Measurements from ENCODE around the gene PFN1. TPM values are rescaled to one million over a fixed set of nuclear protein-coding genes. Genes with fewer than 3 reads are reported as not detected.

Gene PFN1
- total and polyA plus RNA-seq, 9 of the 15 experiments (the other 6 are each of a cell fraction or from before 2014, with no cell fraction given) = 60.5 to 1,479 (median 456) TPM

GRCh38 chr17:4939796-4940554 lies 8.4 kb downstream of the PFN1 start, which contains the start of the genes RNF167 and SLC25A11 (continued):
- peak; percentile 98 for TF ChIP-seq ZHX1 (conservative IDR thresholded peaks at IDR 0.05; ENCODE audit: low read length)
- TF ChIP-seq ZNF589 (CRISPR knock-in tag; IDR thresholded peaks at IDR 0.05; ENCODE audit: low read depth) = peak; percentile 80; the same call in 1 of the 2 replicates
- TF ChIP-seq ZBTB34 (CRISPR knock-in tag; IDR thresholded peaks at IDR 0.05) = no peak
- no peak for TF ChIP-seq ZC3H11A (IDR thresholded peaks at IDR 0.05; ENCODE audit: low read depth, low read length)

GRCh38 chr17:4939546-4939795 lies 8.9 kb downstream of the PFN1 start:
- POLR2A ChIA-PET = interaction anchor here (0.6 to 1.6 kb wide), 9 partner anchors 11 to 162 kb away, joined by 3 to 20 read pairs (median 3); partner anchors contain the start of genes ENO3 and PFN1
- TF ChIP-seq CEBPB (tag; IDR thresholded peaks at IDR 0.05) = peak; percentile 43; the same call in 1 of the 2 replicates
- TF ChIP-seq BHLHE40 (IDR thresholded peaks at IDR 0.05; ENCODE audit: low read length) = no peak
- TF ChIP-seq TAF7 (tag; IDR thresholded peaks at IDR 0.05) = peak; percentile 31; the same call in 1 of the 2 replicates
- 0 out of 2 replicates have a peak, but pooled peaks have one; percentile 45 for TF ChIP-seq FOXP1 (CRISPR knock-in tag; IDR thresholded peaks at IDR 0.05)
- peak; percentile 73 for TF ChIP-seq SAP30 (IDR thresholded peaks at IDR 0.05; ENCODE audit: borderline replicate concordance, insufficient read depth, low read depth, low read length, poor library complexity, severe bottlenecking)

More at GRCh38 chr17:4939546-4939795, 8.9 kb downstream of the PFN1 start:
- DNase-seq (ENCODE audit: extremely low read depth in 1 of 4, low spot score in 3 of 4) (no peak), FAIRE-seq (no peak), ATAC-seq (peak; percentile 3; the same call in 2 of the 3 replicates)
- intact Hi-C loops (cut with micrococcal nuclease) (no loop called here), in situ Hi-C loops (cut with MboI) (no loop called here)
- H3K4me2 ChIP-seq (ENCODE audit: insufficient read depth, low read length) = peak overlapping the region; percentile 96
- H3K79me2 ChIP-seq (ENCODE audit: control insufficient read depth, insufficient read depth, low read length) = peaks cover 58% of the 10 kb centered on the region
- no peaks in the 10 kb centered on the region for H3K9me3 ChIP-seq (replicated peaks; ENCODE audit: control insufficient read depth, insufficient read depth, low read depth, low read length)
- BruUV-seq (replicated peaks) = no TSS peak
- H3K27me3 ChIP-seq (ENCODE audit: control insufficient read depth in 2 of 2, insufficient read depth in 2 of 2, low read length in 2 of 2) = no peaks in the 10 kb centered on the region
- under 1% methylated on average over 15 of the region's 16 CpGs for WGBS (ENCODE audit: insufficient coverage, low coverage, missing lambda C conversion rate)
- no peaks in the 10 kb centered on the region for H4K20me1 ChIP-seq (replicated peaks; ENCODE audit: control insufficient read depth, insufficient read depth, low read length)
- H3K9me1 ChIP-seq (ENCODE audit: control insufficient read depth, insufficient read depth, low read length) = no peaks in the 10 kb centered on the region
- H3K36me3 ChIP-seq (ENCODE audit: control insufficient read depth, insufficient read depth, low read length) = peaks cover 57% of the 10 kb centered on the region
- H3K4me1 ChIP-seq (replicated peaks in 1 of 2; ENCODE audit: control insufficient read depth in 2 of 2, insufficient read depth in 2 of 2, low read length in 2 of 2) = peaks cover 13 to 28% of the 10 kb centered on the region in 2 experiments; a peak in 4 of 5 replicates
- H2AFZ ChIP-seq (ENCODE audit: low read depth, low read length) = peak overlapping the region; percentile 64
- peak overlapping the region; percentile 90 for H3K27ac ChIP-seq (ENCODE audit: extremely low read depth, low read depth, low read length)
- H3K9ac ChIP-seq (ENCODE audit: insufficient read depth in 1 of 2, low read depth in 2 of 2, low read length in 2 of 2) = peak overlapping the region; percentile 95 to 98
- CTCF ChIA-PET (ENCODE audit: low intra/inter-chr PET ratio) = no interaction called here
- H3K4me3 ChIP-seq = peak overlapping the region; percentile 96
